Keratinocyte (primary cell): ENCODE data around the gene CCDC28B. TPM values are rescaled to one million over a fixed set of nuclear protein-coding genes. Genes with fewer than 3 reads are reported as not detected.

Experiments used
- DNase-seq: peaks from one replicate; pipeline ENCODE4 v3.0.0-alpha.2; 2011; ENCODE audit warnings: low read depth, missing footprints, low spot score
- FAIRE-seq: peaks from 2 replicates; lab custom pipeline; 2011; peaks lifted over from hg19 to GRCh38; lab: Jason Lieb, UNC
- H2AFZ ChIP-seq: 2 replicates; pipeline ENCODE4 v1.6.0; 2012; ENCODE audit warnings: low read length, control low read depth, inconsistent platforms; ENCODE audit not compliant: control insufficient read depth
- H3K27ac ChIP-seq: 2 replicates; pipeline ENCODE4 v1.5.1; 2011; ENCODE audit warnings: low read length; ENCODE audit not compliant: control insufficient read depth, insufficient read depth
- H3K27me3 ChIP-seq: 3 replicates; pipeline ENCODE4 v1.6.0; 2011; ENCODE audit warnings: low read length; ENCODE audit not compliant: control insufficient read depth, insufficient read depth; ENCODE audit errors: extremely low read depth
- H3K36me3 ChIP-seq, 2 experiments: 2 replicates in 1 of 2; 3 replicates in 1 of 2; pipeline ENCODE4 v1.5.1; 2011; ENCODE audit warnings: low read length in 2 of 2, mild to moderate bottlenecking in 1 of 2; ENCODE audit not compliant: control insufficient read depth in 2 of 2, insufficient read depth in 2 of 2; ENCODE audit errors: extremely low read depth in 1 of 2
- H3K4me1 ChIP-seq: 3 replicates; pipeline ENCODE4 v1.5.1; 2011; ENCODE audit warnings: low read length; ENCODE audit not compliant: control insufficient read depth, insufficient read depth; ENCODE audit errors: extremely low read depth
- H3K4me2 ChIP-seq: 3 replicates; pipeline ENCODE4 v1.6.0; 2011; ENCODE audit warnings: low read depth, low read length; ENCODE audit not compliant: control insufficient read depth, insufficient read depth; ENCODE audit errors: extremely low read depth
- H3K4me3 ChIP-seq, 3 experiments: fragments of 200-600 bp in 1 of 3; sonication (generic) in 1 of 3; 2 replicates in 2 of 3; 3 replicates in 1 of 3; pipeline ENCODE4 v1.5.1; 2011 to 2016; ENCODE audit warnings: low read length in 3 of 3, mild to moderate bottlenecking in 3 of 3, control low read depth in 2 of 3, inconsistent platforms in 1 of 3, low read depth in 1 of 3, mixed read lengths in 1 of 3, mixed run types in 1 of 3, moderate library complexity in 1 of 3; ENCODE audit not compliant: control insufficient read depth in 2 of 3, insufficient read depth in 2 of 3; ENCODE audit errors: extremely low read depth in 1 of 3
- H3K79me2 ChIP-seq: 2 replicates; pipeline ENCODE4 v1.6.0; 2012; ENCODE audit warnings: low read length; ENCODE audit not compliant: control insufficient read depth, insufficient read depth
- H3K9ac ChIP-seq: 3 replicates; pipeline ENCODE4 v1.6.0; 2011; ENCODE audit warnings: low read length; ENCODE audit not compliant: control insufficient read depth, insufficient read depth; ENCODE audit errors: extremely low read depth
- H3K9me1 ChIP-seq: 3 replicates; pipeline ENCODE4 v1.6.0; 2011; ENCODE audit warnings: low read length; ENCODE audit not compliant: control insufficient read depth, insufficient read depth; ENCODE audit errors: extremely low read depth
- H3K9me3 ChIP-seq: 2 replicates; pipeline ENCODE4 v1.5.1; 2012; ENCODE audit warnings: low read depth, low read length; ENCODE audit not compliant: control insufficient read depth
- H4K20me1 ChIP-seq: 3 replicates; pipeline ENCODE4 v1.6.0; 2011; ENCODE audit warnings: low read length; ENCODE audit not compliant: control insufficient read depth, insufficient read depth; ENCODE audit errors: extremely low read depth
- CTCF ChIP-seq, 3 experiments: IDR thresholded peaks in 1 of 3; conservative IDR thresholded peaks in 1 of 3; optimal IDR thresholded peaks in 1 of 3; 2 replicates in 2 of 3; 3 replicates in 1 of 3; pipeline versions ENCODE3 to v1.5.1; 2011; ENCODE audit warnings: low read length in 3 of 3, mild to moderate bottlenecking in 3 of 3, moderate library complexity in 2 of 3, control low read depth in 1 of 3, inconsistent platforms in 1 of 3; ENCODE audit not compliant: insufficient read depth in 2 of 3; ENCODE audit errors: extremely low read depth in 1 of 3
- EZH2 ChIP-seq: IDR thresholded peaks from one replicate; pipeline ENCODE4 v1.6.1; 2012; ENCODE audit warnings: inconsistent platforms, mild to moderate bottlenecking, low read length, moderate library complexity
- dilution Hi-C: fragments of 300-500 bp; cut with MboI; formaldehyde crosslinking; loops from one replicate; pipeline ENCODE4 v1.7.0; 2020; ENCODE audit warnings: low sequenced_read_pairs; ENCODE audit not compliant: extremely low pct_ligation_motif_present
- polyA plus RNA-seq, 5 experiments: library from polyadenylated mRNA; depleted of rRNA in 3 of 5; stranded (reverse) in 3 of 5; stranded (forward) in 1 of 5; unstranded in 1 of 5; fragments of >200 nt; gene quantifications; 1 replicate in 1 of 5; 2 replicates in 3 of 5; 3 replicates in 1 of 5; pipeline versions ENCODE4 v1.2.1 to v1.2.3, GENCODE V29; 2011 to 2012; ENCODE audit warnings: missing spikeins in 2 of 5, low read depth in 1 of 5, low replicate concordance in 1 of 5

Gene CCDC28B
- polyA plus RNA-seq, 1 donor (not counting 4 experiments of a cell fraction or from before 2014, with no cell fraction given): 3.6 TPM

GRCh38 chr1:32179193-32179442, 21.3 kb upstream of the CCDC28B start:
- H3K27ac ChIP-seq: peak overlapping the region; percentile 90
- peak overlapping the region; percentile 90 for H3K9ac ChIP-seq
- FAIRE-seq: no peak
- no peak for DNase-seq
- peaks cover 34% of the 10 kb centered on the region for H3K79me2 ChIP-seq
- peak overlapping the region in 2 of 3 experiments; percentile 47 to 70 for H3K4me3 ChIP-seq
- peak overlapping the region; percentile 4 for H2AFZ ChIP-seq
- peak overlapping the region; percentile 87 for H3K4me2 ChIP-seq
- peaks cover 9 to 28% of the 10 kb centered on the region in 2 experiments for H3K36me3 ChIP-seq
- H3K9me1 ChIP-seq: peaks cover 3% of the 10 kb centered on the region
- no peaks in the 10 kb centered on the region for H4K20me1 ChIP-seq
- H3K4me1 ChIP-seq: peaks cover 19% of the 10 kb centered on the region
- dilution Hi-C loops: no loop called here
- H3K27me3 ChIP-seq: no peaks in the 10 kb centered on the region
- H3K9me3 ChIP-seq: no peaks in the 10 kb centered on the region
- no peak for TF ChIP-seq EZH2
- TF ChIP-seq CTCF (optimal IDR thresholded peaks at IDR 0.05 in 1 of 3, IDR thresholded peaks at IDR 0.05 in 1 of 3, conservative IDR thresholded peaks at IDR 0.05 in 1 of 3; ENCODE audit: extremely low read depth in 1 of 3, insufficient read depth in 2 of 3, low read length in 3 of 3): no peak

DNA sequence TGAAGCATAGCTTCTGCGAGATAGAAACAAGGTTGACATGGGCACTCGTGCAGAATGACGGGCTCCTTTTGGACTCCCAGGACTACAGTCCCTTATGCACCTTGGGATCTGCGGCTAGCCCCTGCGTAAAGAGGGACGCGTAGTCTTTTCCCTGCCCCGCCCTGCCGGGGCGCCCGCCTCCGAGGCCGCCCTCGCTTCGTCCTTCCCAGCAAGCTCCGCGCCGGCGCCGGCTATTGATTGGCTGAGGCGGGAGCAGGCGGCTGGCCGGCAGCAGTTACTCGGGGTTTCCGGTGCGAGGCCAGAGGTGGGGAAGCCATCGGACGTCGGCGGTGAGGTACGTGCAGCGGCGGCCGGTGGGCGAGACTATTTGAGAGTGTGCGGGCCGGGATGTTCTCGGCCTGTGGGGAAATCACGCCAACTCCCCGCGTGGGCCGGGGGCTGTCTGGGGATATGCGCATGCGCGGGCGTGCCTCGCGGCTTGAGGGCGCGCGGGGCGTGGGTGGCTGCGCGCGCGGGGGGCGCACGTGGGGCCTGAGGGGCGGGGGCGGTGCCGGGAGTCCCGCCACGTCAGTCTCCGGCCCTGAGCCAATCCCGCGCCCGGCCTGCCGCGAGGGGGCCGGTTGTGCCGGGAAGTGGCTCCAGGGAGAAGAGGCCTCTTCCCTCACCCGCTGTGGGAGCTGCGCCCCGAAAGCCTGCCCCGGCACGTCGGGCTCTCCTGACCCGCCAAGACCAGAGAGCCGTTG, 20.8 kb upstream of the CCDC28B start, which contains the start of gene TXLNA:
TXLNA (plus strand) TSS at position 233 of the 743 bp plus-strand sequence. CDS start 671 bp downstream, outside the sequence.
- Histone ChIP-seq H2AFZ (peak within 1 kb of the TSS; percentile 74), H3K4me1 (peaks cover 19% of the 10 kb centered on the region), H3K79me2 (peaks cover 39% of the 10 kb centered on the region), H3K4me3 (peak within 1 kb of the TSS; percentile 47 to 95 (median 70)), H3K27me3 (no peaks in the 10 kb centered on the region), H3K9ac (peak within 1 kb of the TSS; percentile 90), H3K9me3 (no peaks in the 10 kb centered on the region), H3K27ac (peak within 1 kb of the TSS; percentile 90), H4K20me1 (no peaks in the 10 kb centered on the region), H3K4me2 (peak within 1 kb of the TSS; percentile 87), H3K9me1 (peaks cover 3% of the 10 kb centered on the region), H3K36me3 (peaks cover 9 to 32% of the 10 kb centered on the region in 2 experiments)
- FAIRE-seq (no peak), DNase-seq (peak; percentile 60)
- TF ChIP-seq CTCF (optimal IDR thresholded peaks at IDR 0.05 in 1 of 3, IDR thresholded peaks at IDR 0.05 in 1 of 3, conservative IDR thresholded peaks at IDR 0.05 in 1 of 3; ENCODE audit: extremely low read depth in 1 of 3, insufficient read depth in 2 of 3, low read length in 3 of 3) (peak in 2 of 3 experiments; percentile 9 to 18), EZH2 (no peak)
- dilution Hi-C loops: no loop called here
